ENCODE measurements around the gene FGFRL1. TPM values are rescaled to one million over a fixed set of nuclear protein-coding genes. Genes with fewer than 3 reads are reported as not detected.

Gene FGFRL1
- total RNA-seq, 2 donors from 2014 or later, result 16.0 to 34.7 TPM

DNA sequence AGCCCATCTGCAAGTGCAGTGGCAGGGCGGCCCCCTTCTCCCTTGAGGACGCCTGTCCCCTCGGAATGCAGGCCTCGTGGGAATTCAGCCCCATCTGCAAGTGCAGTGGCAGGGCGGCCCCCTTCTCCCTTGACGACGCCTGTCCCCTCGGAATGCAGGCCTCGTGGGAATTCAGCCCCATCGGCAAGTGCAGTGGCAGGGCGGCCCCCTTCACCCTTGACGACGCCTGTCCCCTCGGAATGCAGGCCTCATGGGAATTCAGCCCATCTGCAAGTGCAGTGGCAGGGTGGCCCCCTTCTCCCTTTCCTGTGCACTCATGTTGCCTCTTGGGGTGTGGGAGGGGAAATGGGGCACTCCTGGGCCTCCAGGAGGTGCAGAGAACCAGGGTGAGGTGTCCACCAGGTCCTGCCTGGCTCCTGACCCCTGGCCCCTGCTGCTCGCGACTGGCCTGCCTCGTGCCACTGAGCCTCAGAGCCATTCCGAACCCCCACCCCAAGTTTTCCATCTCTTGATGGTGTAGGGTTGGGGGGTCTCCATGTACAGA is 11.5 kb upstream of the FGFRL1 start:
- intact Hi-C loops (cut with DNase I), result no loop called here

DNA sequence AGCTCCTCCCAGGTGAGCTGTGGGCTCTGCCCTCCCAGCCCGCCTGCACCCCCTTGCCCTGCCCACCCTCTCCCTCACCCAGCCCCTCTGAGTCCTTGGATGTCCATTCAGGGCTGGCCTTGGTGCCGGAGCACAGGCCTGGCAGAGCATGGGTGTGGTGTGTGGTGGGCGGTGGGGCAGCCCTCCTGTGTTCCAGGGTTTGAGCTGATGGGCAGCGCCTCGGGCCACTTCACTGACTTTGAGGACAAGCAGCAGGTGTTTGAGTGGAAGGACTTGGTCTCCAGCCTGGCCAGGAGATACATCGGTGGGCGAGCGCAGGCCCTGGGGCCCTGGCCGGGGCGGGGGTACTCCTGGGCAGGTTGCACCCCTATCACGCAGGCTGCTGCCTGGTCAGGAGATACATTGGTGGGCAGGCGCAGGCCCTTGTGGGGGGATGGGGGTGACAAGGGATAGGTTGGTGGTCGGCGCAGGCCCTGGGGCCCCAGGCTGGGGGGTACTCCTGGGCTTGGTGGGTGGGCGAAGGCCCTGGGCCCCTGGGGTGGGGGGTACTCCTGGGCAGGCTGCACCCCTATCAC is 10.7 kb upstream of the FGFRL1 start:
- Histone ChIP-seq H3K4me1 (peaks cover 18% of the 10 kb centered on the region), H3K27me3 (peaks cover 77% of the 10 kb centered on the region), H3K9me3 (no peaks in the 10 kb centered on the region), H3K27ac (no peak overlapping the region), H3K4me3 (no peak overlapping the region), H3K36me3 (no peaks in the 10 kb centered on the region), H3K9ac (ENCODE audit: low read depth in 2 of 2, low read length in 2 of 2) (no peak overlapping the region)
- intact Hi-C loops (cut with DNase I), result no loop called here
- TF ChIP-seq CTCF (IDR thresholded peaks at IDR 0.05), result no peak
- DNase-seq, result no peak

More for the DNA sequence above, 11.5 kb upstream of the FGFRL1 start:
- Histone ChIP-seq H3K4me1 (peaks cover 18% of the 10 kb centered on the region), H3K36me3 (no peaks in the 10 kb centered on the region), H3K9ac (ENCODE audit: low read depth in 2 of 2, low read length in 2 of 2) (no peak overlapping the region), H3K4me3 (no peak overlapping the region), H3K27me3 (peaks cover 69% of the 10 kb centered on the region), H3K9me3 (no peaks in the 10 kb centered on the region), H3K27ac (no peak overlapping the region)
- no peak for DNase-seq
- no peak for TF ChIP-seq CTCF (IDR thresholded peaks at IDR 0.05)

DNA sequence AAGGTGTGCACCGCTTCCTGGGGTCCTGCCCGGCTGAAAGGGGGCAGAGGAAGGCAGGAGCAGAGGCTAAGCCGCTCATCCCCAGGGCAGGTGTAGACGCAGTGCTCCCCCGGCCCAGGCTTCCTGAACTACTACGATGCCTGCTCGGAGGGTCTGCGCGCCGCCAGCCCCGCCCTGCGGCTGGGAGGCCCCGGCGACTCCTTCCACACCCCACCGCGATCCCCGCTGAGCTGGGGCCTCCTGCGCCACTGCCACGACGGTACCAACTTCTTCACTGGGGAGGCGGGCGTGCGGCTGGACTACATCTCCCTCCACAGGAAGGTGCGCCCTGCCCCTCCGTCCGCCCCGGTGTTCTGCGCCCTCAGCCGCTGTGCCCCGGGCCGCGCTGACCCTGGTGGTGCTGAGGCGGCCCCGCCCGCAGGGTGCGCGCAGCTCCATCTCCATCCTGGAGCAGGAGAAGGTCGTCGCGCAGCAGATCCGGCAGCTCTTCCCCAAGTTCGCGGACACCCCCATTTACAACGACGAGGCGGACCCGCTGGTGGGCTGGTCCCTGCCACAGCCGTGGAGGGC is 9.8 kb upstream of the FGFRL1 start:
- H3K27me3 ChIP-seq, result peaks cover 75% of the 10 kb centered on the region
- no peak overlapping the region for H3K27ac ChIP-seq
- peaks cover 15% of the 10 kb centered on the region for H3K4me1 ChIP-seq
- intact Hi-C loops (cut with DNase I), result no loop called here
- no peak overlapping the region for H3K9ac ChIP-seq (ENCODE audit: low read depth in 2 of 2, low read length in 2 of 2)
- no peaks in the 10 kb centered on the region for H3K36me3 ChIP-seq
- H3K9me3 ChIP-seq, result no peaks in the 10 kb centered on the region
- TF ChIP-seq CTCF (IDR thresholded peaks at IDR 0.05), result no peak
- H3K4me3 ChIP-seq, result no peak overlapping the region
- DNase-seq, result no peak

GRCh38 chr4:1002131-1002630 is 9.2 kb upstream of the FGFRL1 start:
- Histone ChIP-seq H3K4me1 (peaks cover 15% of the 10 kb centered on the region), H3K4me3 (no peak overlapping the region), H3K27ac (no peak overlapping the region), H3K36me3 (no peaks in the 10 kb centered on the region), H3K9ac (ENCODE audit: low read depth in 2 of 2, low read length in 2 of 2) (no peak overlapping the region), H3K9me3 (no peaks in the 10 kb centered on the region), H3K27me3 (peaks cover 70% of the 10 kb centered on the region)
- no peak for DNase-seq
- intact Hi-C loops (cut with DNase I), result no loop called here
- no peak for TF ChIP-seq CTCF (IDR thresholded peaks at IDR 0.05)

DNA sequence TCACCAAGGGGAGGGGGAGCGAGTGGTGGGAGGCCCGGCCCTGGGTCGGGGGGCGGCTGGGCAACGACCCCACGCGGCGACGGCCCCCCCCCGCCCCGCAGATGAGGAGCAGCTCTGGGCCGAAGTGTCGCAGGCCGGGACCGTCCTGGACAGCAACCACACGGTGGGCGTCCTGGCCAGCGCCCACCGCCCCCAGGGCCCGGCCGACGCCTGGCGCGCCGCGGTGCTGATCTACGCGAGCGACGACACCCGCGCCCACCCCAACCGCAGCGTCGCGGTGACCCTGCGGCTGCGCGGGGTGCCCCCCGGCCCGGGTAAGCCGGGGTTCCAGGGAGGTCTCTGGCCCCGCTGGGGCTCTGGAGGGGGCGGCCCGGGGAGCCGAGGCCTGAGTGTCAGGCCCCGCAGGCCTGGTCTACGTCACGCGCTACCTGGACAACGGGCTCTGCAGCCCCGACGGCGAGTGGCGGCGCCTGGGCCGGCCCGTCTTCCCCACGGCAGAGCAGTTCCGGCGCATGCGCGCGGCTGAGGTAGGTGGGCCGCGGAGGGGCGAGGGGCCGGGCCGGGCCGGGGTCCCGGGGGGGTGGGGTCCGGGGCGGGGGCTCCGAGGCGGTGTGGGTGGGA is 8.7 kb upstream of the FGFRL1 start:
- no peak overlapping the region for H3K4me3 ChIP-seq
- no peaks in the 10 kb centered on the region for H3K36me3 ChIP-seq
- no peak overlapping the region for H3K27ac ChIP-seq
- H3K4me1 ChIP-seq, result peaks cover 12% of the 10 kb centered on the region
- peaks cover 64% of the 10 kb centered on the region for H3K27me3 ChIP-seq
- intact Hi-C loops (cut with DNase I), result no loop called here
- DNase-seq, result no peak
- no peak for TF ChIP-seq CTCF (IDR thresholded peaks at IDR 0.05)
- no peak overlapping the region for H3K9ac ChIP-seq (ENCODE audit: low read depth in 2 of 2, low read length in 2 of 2)
- no peaks in the 10 kb centered on the region for H3K9me3 ChIP-seq

Measured in colonic mucosa (tissue), 4 donors.